ENCODE results near the gene PRR19. TPM values are rescaled to one million over a fixed set of nuclear protein-coding genes. Genes with fewer than 3 reads are reported as not detected.
"Not testable (repeated sequence)": the region's sequence is repeated elsewhere in the genome, so short reads cannot be mapped to it uniquely, and the experiment has no call there.

The PRR19 gene, protein sequence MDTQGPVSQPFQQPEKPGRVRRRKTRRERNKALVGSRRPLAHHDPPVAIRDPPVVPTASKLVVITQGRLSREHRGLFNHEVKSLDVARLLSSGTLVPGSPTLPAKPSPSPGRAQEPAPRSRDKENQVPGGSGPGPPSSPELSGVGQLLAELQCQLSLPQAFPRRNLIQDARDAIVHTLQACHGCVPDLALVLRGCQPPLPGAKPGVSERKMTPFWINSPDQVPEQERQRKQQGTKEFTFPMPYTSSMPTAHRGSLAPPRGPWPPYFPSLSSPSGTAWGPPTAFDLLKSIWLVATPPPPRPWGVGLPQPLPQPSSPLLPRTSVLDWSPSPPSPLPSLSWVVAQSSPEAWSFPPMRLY
- total RNA-seq (not detected), polyA plus RNA-seq (1.0 TPM)

GRCh38 chr19:42301646-42302203, at the start of gene PRR19:
TSS of gene PRR19 (plus strand) at chr19:42302132. CDS start at chr19:42309585, 7,453 bp downstream.
- DNase-seq (ENCODE audit: extremely low spot score): no peak
- Histone ChIP-seq H3K27ac (ENCODE audit: low read depth) (no peak within 1 kb of the TSS), H3K36me3 (ENCODE audit: insufficient read depth) (no peaks in the 10 kb centered on the region), H3K4me3 (ENCODE audit: low read depth, low read length) (peak within 1 kb of the TSS; percentile 40), H3K4me1 (ENCODE audit: insufficient read depth) (no peaks in the 10 kb centered on the region)
- WGBS: 7% methylated on average over 21 of the region's 21 CpGs

GRCh38 chr19:42252365-42253244, 49.3 kb upstream of the PRR19 start:
- DNase-seq (ENCODE audit: extremely low spot score): no peak
- no peaks in the 10 kb centered on the region for H3K36me3 ChIP-seq (ENCODE audit: insufficient read depth)
- peak overlapping the region; percentile 98 for H3K27ac ChIP-seq (ENCODE audit: low read depth)
- WGBS: 3% methylated on average over 27 of the region's 27 CpGs
- peak overlapping the region; percentile 94 for H3K4me3 ChIP-seq (ENCODE audit: low read depth, low read length)
- H3K4me1 ChIP-seq (ENCODE audit: insufficient read depth): peaks cover 2% of the 10 kb centered on the region

- Histone ChIP-seq H3K27ac (ENCODE audit: low read depth) (peak overlapping the region; percentile 98), H3K4me3 (ENCODE audit: low read depth, low read length) (peak overlapping the region; percentile 94), H3K36me3 (ENCODE audit: insufficient read depth) (no peaks in the 10 kb centered on the region), H3K4me1 (ENCODE audit: insufficient read depth) (peaks cover 2% of the 10 kb centered on the region)
- no peak for DNase-seq (ENCODE audit: extremely low spot score)
- under 1% methylated on average over 67 of the region's 71 CpGs for WGBS
Observed at GRCh38 chr19:42253245-42254088, 48.5 kb upstream of the PRR19 start.

- H3K36me3 ChIP-seq (ENCODE audit: insufficient read depth): no peaks in the 10 kb centered on the region
- peaks cover 2% of the 10 kb centered on the region for H3K4me1 ChIP-seq (ENCODE audit: insufficient read depth)
- H3K27ac ChIP-seq (ENCODE audit: low read depth): peak overlapping the region; percentile 98
- WGBS: under 1% methylated on average over 69 of the region's 70 CpGs
- DNase-seq (ENCODE audit: extremely low spot score): no peak
- H3K4me3 ChIP-seq (ENCODE audit: low read depth, low read length): peak overlapping the region; percentile 94
Observed at GRCh38 chr19:42254089-42254849, 47.7 kb upstream of the PRR19 start.

- Histone ChIP-seq H3K27ac (ENCODE audit: low read depth) (peak within 1 kb of the TSS; percentile 98), H3K4me1 (ENCODE audit: insufficient read depth) (peaks cover 2% of the 10 kb centered on the region), H3K4me3 (ENCODE audit: low read depth, low read length) (peak within 1 kb of the TSS; percentile 94), H3K36me3 (ENCODE audit: insufficient read depth) (no peaks in the 10 kb centered on the region)
- DNase-seq (ENCODE audit: extremely low spot score): no peak
- under 1% methylated on average over 75 of the region's 75 CpGs for WGBS
Observed at GRCh38 chr19:42254850-42255765, 46.8 kb upstream of the PRR19 start, which contains the start of gene ERF. TSS of gene ERF (minus strand) at chr19:42255128. CDS start at chr19:42254999, 129 bp downstream.

DNA sequence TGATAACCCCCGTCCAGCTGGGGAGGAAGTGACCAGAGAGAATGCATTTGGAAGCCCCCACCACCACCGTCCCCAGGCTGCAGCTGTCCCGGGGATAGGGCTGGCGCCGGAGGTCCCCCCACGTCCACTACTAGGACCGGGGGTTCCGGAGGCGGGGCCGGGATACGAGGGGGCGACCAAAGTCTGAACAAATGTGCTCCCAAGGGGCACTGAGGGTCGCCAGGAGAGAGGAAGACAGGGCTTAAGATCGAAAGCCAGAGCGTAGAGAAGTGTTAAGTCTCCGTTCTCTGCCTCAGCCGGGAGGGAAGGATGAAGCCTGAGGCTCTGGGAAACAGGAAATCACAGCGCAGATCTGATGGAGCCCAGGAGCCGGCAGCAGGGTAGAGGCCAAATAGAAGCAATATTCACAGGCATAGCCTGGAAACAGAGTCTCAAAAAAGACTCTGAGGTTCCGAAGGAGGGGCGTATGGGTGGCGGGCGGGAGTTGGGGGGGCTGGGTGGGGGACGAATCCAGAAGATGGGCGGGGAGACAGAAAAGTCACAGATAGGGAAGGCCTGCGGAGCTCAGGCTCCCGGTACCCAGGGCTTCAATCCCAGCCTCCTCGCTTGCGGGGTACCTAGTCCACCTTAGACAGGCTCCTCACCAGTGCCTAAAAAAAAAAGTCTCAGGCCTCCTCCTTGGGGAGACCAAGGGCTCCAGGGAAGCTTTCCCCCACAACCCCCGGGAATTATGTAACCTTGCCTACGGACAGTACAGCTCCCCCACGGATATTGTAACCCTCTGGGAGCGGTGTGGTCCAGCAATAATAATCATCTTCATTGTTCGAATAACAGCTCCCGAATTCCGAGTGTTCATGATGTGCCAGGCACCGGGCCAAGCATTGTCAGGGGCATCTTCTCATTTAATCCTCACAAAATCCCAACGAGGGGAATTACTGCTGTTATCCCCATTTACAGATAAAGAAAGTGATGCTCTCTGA, 45.9 kb upstream of the PRR19 start:
- Histone ChIP-seq H3K36me3 (ENCODE audit: insufficient read depth) (no peaks in the 10 kb centered on the region), H3K4me3 (ENCODE audit: low read depth, low read length) (peak overlapping the region; percentile 94), H3K4me1 (ENCODE audit: insufficient read depth) (peaks cover 2% of the 10 kb centered on the region), H3K27ac (ENCODE audit: low read depth) (peak overlapping the region; percentile 83)
- WGBS: 4% methylated on average over 38 of the region's 38 CpGs
- no peak for DNase-seq (ENCODE audit: extremely low spot score)

- not testable (repeated sequence) for H3K36me3 ChIP-seq (ENCODE audit: insufficient read depth); H3K4me1 ChIP-seq (ENCODE audit: insufficient read depth); H3K4me3 ChIP-seq (ENCODE audit: low read depth, low read length); H3K27ac ChIP-seq (ENCODE audit: low read depth); DNase-seq (ENCODE audit: extremely low spot score)
- 88% methylated on average over 3 of the region's 3 CpGs for WGBS
Observed at GRCh38 chr19:42257842-42258241, 44.1 kb upstream of the PRR19 start.

DNA sequence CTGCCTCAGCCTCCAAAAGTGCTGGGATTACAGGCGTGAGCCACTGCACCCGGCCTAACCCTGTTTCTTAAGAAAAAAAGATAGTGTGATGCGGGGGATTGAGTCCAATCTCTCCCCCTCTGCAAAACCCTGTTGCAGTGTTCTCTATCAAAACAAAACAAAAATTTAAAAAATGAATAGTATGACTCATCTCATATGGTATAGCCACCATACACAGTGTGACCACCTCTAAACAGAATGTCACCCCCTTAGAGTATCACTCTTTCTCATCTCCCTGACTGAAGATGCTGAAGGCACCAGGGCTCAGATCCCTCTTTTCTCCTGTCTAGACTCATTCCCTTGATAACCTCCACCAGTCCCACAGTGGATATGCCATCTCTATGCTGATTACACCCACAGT, 40.2 kb upstream of the PRR19 start:
- H3K36me3 ChIP-seq (ENCODE audit: insufficient read depth): no peaks in the 10 kb centered on the region
- H3K27ac ChIP-seq (ENCODE audit: low read depth): no peak overlapping the region
- no peak for DNase-seq (ENCODE audit: extremely low spot score)
- H3K4me3 ChIP-seq (ENCODE audit: low read depth, low read length): no peak overlapping the region
- WGBS: 83% methylated on average over 3 of the region's 3 CpGs
- no peaks in the 10 kb centered on the region for H3K4me1 ChIP-seq (ENCODE audit: insufficient read depth)

GRCh38 chr19:42266105-42266504, 35.8 kb upstream of the PRR19 start:
- WGBS: 92% methylated on average over 4 of the region's 4 CpGs
- H3K27ac ChIP-seq (ENCODE audit: low read depth): not testable (repeated sequence)

DNA sequence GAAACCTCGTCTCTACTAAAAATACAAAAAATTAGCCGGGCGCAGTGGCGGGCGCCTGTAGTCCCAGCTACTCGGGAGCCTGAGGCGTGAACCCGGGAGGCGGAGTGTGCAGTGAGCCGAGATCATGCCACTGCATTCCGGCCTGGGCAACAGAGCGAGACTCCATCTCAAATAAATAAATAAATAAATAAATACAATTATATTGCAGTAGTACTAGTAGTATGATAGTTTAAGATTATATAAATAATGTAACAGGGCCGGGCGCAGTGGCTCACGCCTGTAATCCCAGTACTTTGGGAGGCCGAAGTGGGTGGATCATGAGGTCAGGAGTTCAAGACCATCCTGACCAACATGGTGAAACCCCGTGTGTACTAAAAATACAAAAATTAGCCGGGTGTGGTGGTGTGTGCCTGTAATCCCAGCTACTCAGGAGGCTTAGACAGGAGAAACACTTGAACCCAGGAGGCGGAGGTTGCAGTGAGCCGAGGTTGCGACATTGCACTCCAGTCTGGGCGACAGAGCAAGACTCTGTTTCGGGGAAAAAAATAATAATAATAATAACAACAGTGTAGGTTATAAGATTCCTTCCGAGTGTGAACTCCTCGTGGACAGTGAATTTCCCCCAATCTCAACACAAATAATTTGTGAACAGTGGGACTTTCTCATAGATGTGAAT, 34.9 kb upstream of the PRR19 start:
- not testable (repeated sequence) for H3K4me1 ChIP-seq (ENCODE audit: insufficient read depth); H3K36me3 ChIP-seq (ENCODE audit: insufficient read depth); DNase-seq (ENCODE audit: extremely low spot score); H3K4me3 ChIP-seq (ENCODE audit: low read depth, low read length); H3K27ac ChIP-seq (ENCODE audit: low read depth)
- 91% methylated on average over 25 of the region's 25 CpGs for WGBS

More at GRCh38 chr19:42266105-42266504, 35.8 kb upstream of the PRR19 start:
- not testable (repeated sequence) for DNase-seq (ENCODE audit: extremely low spot score); H3K4me3 ChIP-seq (ENCODE audit: low read depth, low read length); H3K4me1 ChIP-seq (ENCODE audit: insufficient read depth); H3K36me3 ChIP-seq (ENCODE audit: insufficient read depth)

Measured in urinary bladder (tissue), 4 donors.